Fibroblast of skin of right biceps (primary cell): ENCODE results near the gene FAM222A.

ENCODE experiments used
- DNase-seq: peaks from one replicate; pipeline ENCODE4 v3.0.0-alpha.2; 2013

Gene FAM222A

GRCh38 chr12:109807954-109808643 lies 94.5 kb downstream of the FAM222A start:
- DNase-seq = no peak

DNA sequence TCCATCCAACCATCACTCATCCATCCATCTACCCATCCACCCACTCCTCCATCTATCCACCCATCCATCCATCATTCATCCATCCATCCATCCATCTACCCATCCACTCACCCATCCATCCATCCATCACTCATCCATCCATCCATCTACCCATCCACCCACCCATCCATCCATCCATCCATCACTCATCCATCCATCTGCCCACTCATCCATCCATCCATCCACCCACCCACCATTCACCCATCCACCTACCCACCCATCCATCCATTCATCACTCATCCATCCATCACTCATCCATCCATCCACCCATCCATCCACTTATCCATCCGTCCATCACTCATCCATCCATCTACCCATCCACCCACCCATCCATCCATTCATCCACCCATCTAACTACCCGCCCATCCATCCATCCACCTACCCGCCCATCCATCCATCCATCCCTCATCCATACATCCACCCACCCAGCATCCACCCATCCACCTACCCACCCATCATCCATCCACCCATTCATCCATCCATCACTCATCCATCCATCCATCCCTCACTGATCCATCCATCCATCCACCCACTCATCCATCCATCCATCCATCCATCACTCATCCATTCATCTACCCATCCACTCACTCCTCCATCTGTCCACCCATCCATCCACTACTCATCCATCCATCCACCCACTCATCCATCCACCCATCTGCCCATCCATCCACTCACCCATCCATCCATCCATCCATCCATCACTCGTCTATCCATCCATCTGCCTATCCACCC lies 95.4 kb downstream of the FAM222A start:
- no peak for DNase-seq

- no peak for DNase-seq
Observed at GRCh38 chr12:109810954-109811623, 97.5 kb downstream of the FAM222A start.

GRCh38 chr12:109811624-109811995 lies 98.0 kb downstream of the FAM222A start:
- no peak for DNase-seq

GRCh38 chr12:109813810-109814416 lies 100.3 kb downstream of the FAM222A start:
- no peak for DNase-seq

GRCh38 chr12:109814600-109815150 lies 101.0 kb downstream of the FAM222A start:
- no peak for DNase-seq

DNA sequence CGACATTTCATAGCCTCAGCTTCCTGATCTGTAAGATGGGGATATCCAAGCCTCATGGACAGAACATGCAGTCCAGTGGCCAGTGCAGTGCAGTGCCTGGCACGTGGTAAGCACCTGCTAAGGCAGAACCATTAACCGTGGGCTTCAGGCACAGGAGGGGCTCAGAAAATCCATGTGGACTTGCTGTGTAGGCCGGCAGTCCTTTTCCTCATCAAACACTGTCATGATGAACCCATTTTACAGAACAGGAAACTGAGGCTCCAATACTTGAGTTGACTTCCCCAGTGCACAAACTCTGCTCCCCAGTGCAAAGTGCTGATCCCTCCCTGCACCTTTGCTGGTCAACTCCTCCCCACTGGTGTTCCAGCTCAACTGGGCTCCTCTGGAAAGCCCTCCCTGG lies 101.6 kb downstream of the FAM222A start:
- no peak for DNase-seq

DNA sequence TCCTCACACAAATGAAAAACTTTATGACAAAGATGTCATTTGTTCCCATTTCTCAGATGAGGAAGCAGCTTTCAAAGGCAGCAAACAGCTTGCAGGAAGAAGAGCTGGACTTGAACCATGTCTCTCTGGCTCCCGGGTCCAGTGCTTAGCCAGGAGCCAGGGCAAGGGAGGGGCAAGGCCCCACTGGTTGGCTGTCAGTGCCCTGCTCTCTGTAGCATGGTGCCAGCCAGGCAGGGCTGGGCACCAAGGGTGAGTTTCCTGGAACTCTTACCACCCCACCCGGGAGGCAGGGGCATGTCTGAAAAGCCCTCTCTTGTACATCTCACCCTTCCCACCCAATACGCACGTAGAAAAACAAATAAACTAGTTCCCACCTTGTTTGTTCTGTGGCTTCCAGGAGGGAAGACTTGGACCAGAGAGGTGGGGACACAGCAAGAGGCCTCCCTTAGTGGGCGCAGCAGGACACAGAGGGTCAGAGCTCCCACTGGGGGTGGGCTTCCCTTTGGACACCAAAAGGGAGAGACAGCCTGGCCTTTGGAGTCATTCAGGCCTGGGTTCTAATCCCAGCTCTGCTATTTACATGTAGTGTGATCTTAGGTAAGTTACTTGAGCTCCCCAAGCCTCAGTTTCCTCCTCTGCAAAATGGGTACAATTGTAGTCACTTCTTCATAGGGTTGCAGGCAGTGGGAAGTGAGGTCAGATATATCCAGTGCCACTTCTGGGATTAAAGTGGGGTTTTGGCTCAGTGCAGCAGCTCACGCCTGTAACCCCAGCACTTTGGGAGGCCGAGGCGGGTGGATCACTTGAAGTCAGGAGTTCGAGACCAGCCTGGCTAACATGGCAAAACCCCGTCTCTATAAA lies 102.4 kb downstream of the FAM222A start:
- no peak for DNase-seq

DNA sequence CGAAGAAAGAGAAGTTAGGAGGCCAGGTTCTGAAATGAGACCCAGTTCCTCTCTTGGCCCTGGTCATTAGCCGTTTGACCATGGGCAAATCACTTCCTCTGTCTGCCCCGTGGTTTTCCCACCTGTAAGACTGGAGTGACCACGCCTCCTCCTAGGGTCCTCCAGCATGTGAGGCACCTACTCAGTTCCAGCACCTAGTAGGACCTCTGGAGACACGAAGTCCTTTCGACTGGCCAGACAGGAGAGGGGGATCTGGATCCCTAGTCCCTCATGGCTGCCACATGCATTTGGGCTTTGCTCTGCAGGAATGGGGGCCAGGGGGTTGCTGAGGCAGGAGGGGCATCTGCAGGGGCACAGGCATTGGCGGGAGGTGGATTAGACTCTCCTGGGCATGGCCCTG lies 103.2 kb downstream of the FAM222A start:
- no peak for DNase-seq

GRCh38 chr12:109817627-109818231 lies 104.1 kb downstream of the FAM222A start:
- DNase-seq = no peak

DNA sequence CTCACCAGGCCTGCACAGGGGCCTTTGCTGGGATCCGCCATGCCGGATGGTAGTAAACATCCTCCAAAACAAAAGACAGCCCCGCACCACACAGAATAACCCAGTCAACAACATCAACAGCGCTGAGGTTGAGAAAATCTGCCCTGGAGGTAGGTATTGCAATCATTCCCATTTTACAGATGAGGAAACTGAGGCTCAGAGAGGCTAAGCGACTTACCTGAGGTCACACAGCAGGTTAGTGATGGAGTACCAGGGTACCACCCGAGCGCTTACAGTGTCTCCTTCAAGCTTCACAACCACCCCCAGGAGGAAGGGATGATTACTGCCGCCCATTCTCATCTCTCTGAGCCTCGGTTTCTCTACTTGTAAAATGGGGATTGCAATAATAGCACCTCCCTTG lies 104.6 kb downstream of the FAM222A start:
- DNase-seq = no peak

- peak; percentile 37 for DNase-seq
Observed at GRCh38 chr12:109818905-109819500, 105.4 kb downstream of the FAM222A start.
